Kidney (tissue), 14 donors: ENCODE results near the gene RIMKLB. TPM values are rescaled to one million over a fixed set of nuclear protein-coding genes. Genes with fewer than 3 reads are reported as not detected.

Experiments used
- DNase-seq, 5 donors: peaks; one replicate each; pipeline ENCODE4 v3.0.0-alpha.2; 2013 to 2020
- FAIRE-seq: peaks from 2 replicates; lab custom pipeline; 2012; peaks lifted over from hg19 to GRCh38; lab: Jason Lieb, UNC
- H3K27ac ChIP-seq, 2 donors: one replicate each; pipeline ENCODE4 v1.7.0; 2013; ENCODE audit warnings: low read depth in 2 of 2, low read length in 2 of 2, inconsistent platforms in 1 of 2
- H3K27me3 ChIP-seq: one replicate; pipeline ENCODE4 v1.7.1; 2013; ENCODE audit warnings: low read length, inconsistent platforms; ENCODE audit not compliant: control insufficient read depth, insufficient read depth
- H3K36me3 ChIP-seq, 3 donors: one replicate each; pipeline versions ENCODE4 v1.7.0 to v1.7.1; 2013; ENCODE audit warnings: low read length in 3 of 3, control low read depth in 1 of 3, inconsistent platforms in 1 of 3; ENCODE audit not compliant: insufficient read depth in 3 of 3, control insufficient read depth in 2 of 3
- H3K4me1 ChIP-seq, 3 donors: one replicate each; pipeline versions ENCODE4 v1.7.0 to v1.7.1; 2013; ENCODE audit warnings: low read length in 3 of 3, inconsistent platforms in 1 of 3, low read depth in 1 of 3; ENCODE audit not compliant: control insufficient read depth in 2 of 3, insufficient read depth in 2 of 3
- H3K4me3 ChIP-seq, 3 donors: one replicate each; pipeline versions ENCODE4 v1.7.0 to v1.8.1; 2013; ENCODE audit warnings: low read length in 3 of 3, control low read depth in 1 of 3, inconsistent platforms in 1 of 3
- H3K9ac ChIP-seq, 3 donors: one replicate each; pipeline versions ENCODE4 v1.7.0 to v1.7.1; 2013; ENCODE audit warnings: low read length in 3 of 3, control low read depth in 1 of 3, inconsistent platforms in 1 of 3
- H3K9me3 ChIP-seq, 3 donors: one replicate each; pipeline versions ENCODE4 v1.7.0 to v1.7.1; 2013; ENCODE audit warnings: low read length in 3 of 3, control low read depth in 1 of 3, inconsistent platforms in 1 of 3; ENCODE audit not compliant: control insufficient read depth in 2 of 3, insufficient read depth in 1 of 3
- intact Hi-C: fragments of 100-400 bp; cut with DNase I; formaldehyde crosslinking; loops from one replicate; pipeline ENCODE4 v1.11.1; 2022
- polyA plus RNA-seq: library from polyadenylated mRNA; stranded (reverse); fragments of 350-450 nt; fragmentation: Illumina TruSeq; extraction: RNeasy Lipid Tissue Mini Kit (QIAGEN cat#74804); gene quantifications from one replicate; pipeline ENCODE4 v1.2.3, GENCODE V29; 2014; ENCODE audit warnings: low read depth, low replicate concordance; ENCODE audit not compliant: insufficient read depth
- total RNA-seq: library from RNA; stranded (reverse); fragmentation: NEBNext Ultra II Directional; extraction: Animal tissue kit (Norgen Biotek cat#: 25700); gene quantifications from one replicate; pipeline ENCODE4 v1.2.1, GENCODE V29; 2021
- TF ChIP-seq, protein P1 (sequence below): IDR thresholded peaks from 3 replicates; pipeline ENCODE4 v1.5.1; 2012; ENCODE audit warnings: mild to moderate bottlenecking, moderate library complexity, borderline replicate concordance; ENCODE audit not compliant: insufficient read depth; ENCODE audit errors: extremely low read depth
- donor health status: control.
- donor health status: control.
- donor health status: control.
- donor health status: control.
- donor health status: control.
- donor health status: DM: yes; HTN: yes; CAD: no.
- donor health status: Normal renal cell carcinoma (clear cell type).

RIMKLB gene
- total and polyA plus RNA-seq, 2 donors from 2014 or later = 38.0 to 45.5 TPM

DNA sequence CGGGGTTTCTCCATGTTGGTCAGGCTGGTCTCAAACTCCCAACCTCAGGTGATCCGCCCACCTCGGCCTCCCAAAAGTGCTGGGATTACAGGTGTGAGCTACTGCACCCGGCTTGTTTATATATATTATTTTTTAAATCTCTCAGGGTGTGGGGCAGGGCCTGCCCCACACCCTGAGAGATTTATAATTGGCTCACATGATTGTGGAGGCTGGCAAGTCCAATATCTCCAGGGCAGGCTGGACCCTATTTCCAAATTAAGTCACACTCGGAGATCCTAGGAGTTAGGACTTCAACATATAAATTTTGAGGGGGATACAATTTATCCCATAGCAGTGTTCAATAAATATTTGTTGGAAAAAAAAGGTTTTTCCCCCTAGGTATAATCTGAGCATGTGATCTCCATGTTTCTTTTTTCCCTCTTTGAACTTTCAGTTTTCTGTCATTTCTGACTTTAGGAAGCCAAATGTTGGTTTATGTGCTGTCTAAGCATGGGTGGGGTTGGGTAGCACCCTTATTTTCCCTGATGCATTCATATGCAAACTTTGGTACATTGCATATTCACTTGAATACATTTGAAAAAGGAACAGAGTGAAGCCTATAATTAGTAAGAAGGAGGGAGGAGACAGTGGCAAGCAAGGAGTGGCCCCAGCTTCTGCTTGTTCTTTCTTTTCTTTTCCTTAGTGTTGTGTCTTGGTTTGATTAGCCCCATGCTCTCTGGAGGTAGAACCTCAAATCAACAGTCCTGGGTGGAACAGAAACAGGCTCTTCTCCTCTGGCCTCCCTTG, 116.0 kb downstream of the RIMKLB start:
- Histone ChIP-seq H3K9me3 (no peaks in the 10 kb centered on the region), H3K4me3 (no peak overlapping the region), H3K4me1 (no peaks in the 10 kb centered on the region), H3K27me3 (no peaks in the 10 kb centered on the region), H3K9ac (no peak overlapping the region), H3K36me3 (no peaks in the 10 kb centered on the region), H3K27ac (no peak overlapping the region)
- intact Hi-C loops = no loop called here
- no peak for FAIRE-seq
- DNase-seq = no peak
- TF ChIP-seq, protein P1, sequence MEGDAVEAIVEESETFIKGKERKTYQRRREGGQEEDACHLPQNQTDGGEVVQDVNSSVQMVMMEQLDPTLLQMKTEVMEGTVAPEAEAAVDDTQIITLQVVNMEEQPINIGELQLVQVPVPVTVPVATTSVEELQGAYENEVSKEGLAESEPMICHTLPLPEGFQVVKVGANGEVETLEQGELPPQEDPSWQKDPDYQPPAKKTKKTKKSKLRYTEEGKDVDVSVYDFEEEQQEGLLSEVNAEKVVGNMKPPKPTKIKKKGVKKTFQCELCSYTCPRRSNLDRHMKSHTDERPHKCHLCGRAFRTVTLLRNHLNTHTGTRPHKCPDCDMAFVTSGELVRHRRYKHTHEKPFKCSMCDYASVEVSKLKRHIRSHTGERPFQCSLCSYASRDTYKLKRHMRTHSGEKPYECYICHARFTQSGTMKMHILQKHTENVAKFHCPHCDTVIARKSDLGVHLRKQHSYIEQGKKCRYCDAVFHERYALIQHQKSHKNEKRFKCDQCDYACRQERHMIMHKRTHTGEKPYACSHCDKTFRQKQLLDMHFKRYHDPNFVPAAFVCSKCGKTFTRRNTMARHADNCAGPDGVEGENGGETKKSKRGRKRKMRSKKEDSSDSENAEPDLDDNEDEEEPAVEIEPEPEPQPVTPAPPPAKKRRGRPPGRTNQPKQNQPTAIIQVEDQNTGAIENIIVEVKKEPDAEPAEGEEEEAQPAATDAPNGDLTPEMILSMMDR = no peak

DNA sequence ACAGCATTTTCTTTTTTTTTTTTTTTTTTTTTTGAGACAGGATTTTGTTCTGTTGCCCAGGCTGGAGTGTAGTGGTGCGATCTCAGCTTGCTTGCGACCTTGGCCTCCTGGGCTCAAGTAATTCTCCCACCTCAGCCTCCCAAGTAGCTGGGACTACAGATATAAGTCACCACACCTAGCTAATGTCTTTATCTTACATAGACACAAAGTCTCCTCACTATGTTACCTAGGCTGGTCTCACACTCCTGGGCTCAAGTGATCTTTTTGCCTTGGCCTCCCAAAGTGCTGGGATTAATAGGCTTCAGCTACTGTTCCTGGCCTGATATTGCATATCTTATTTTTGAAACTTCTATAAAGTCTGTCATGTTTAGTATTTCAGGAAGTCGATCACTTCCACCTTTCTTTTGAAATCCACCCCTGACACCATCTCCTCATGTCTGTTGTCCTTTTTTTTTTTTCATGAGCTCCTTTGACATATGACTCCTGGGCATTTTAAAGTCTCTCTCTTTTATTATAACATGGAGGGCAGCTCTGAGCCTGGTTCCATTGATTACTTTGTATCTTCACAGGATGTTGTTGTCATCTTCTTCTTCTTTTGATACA, 118.8 kb downstream of the RIMKLB start:
- no peak overlapping the region for H3K4me3 ChIP-seq

DNA sequence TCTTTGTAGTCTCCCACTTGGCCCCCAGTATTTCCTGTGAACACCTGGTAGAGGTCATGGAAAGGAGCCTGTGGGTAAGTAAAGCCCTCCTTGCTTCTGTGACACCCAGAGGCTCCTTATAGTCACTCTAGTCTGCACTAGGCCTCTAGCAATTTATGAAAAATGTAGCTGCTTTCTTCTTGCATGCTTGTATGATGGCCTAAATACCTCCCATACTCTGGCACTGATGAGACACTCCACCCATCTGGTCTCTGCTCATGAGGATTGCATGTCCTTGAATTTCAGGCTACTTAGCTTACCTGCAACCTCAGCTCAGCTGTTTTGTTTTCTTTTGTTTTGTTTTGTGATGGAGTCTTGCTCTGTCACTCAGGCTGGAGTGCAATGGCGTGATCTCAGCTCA, 120.1 kb downstream of the RIMKLB start:
- Histone ChIP-seq H3K27ac (no peak overlapping the region), H3K4me1 (no peaks in the 10 kb centered on the region), H3K36me3 (no peaks in the 10 kb centered on the region), H3K9me3 (no peaks in the 10 kb centered on the region), H3K4me3 (no peak overlapping the region), H3K9ac (no peak overlapping the region), H3K27me3 (no peaks in the 10 kb centered on the region)
- DNase-seq (no peak), FAIRE-seq (no peak)
- intact Hi-C loops = no loop called here
- TF ChIP-seq, protein P1 = no peak

More for the DNA sequence above, 118.8 kb downstream of the RIMKLB start:
- intact Hi-C loops = no loop called here
- no peaks in the 10 kb centered on the region for H3K36me3 ChIP-seq
- no peak overlapping the region for H3K9ac ChIP-seq
- no peak overlapping the region for H3K27ac ChIP-seq
- FAIRE-seq (no peak), DNase-seq (no peak)
- TF ChIP-seq, protein P1 = no peak
- H3K9me3 ChIP-seq = no peaks in the 10 kb centered on the region
- no peaks in the 10 kb centered on the region for H3K27me3 ChIP-seq
- H3K4me1 ChIP-seq = no peaks in the 10 kb centered on the region
